K562 (cell line): ENCODE data around the gene UGT1A5.

ENCODE experiments used
- HCFC1 ChIP-seq: IDR thresholded peaks from 2 replicates; pipeline ENCODE4 v1.6.1; 2012; ENCODE audit warnings: low read depth, low read length, improper control_type of control experiment
- HIVEP1 ChIP-seq: fragments of 250-450 bp; sonication (Bioruptor Pico); IDR thresholded peaks from 2 replicates; pipeline ENCODE4 v1.4.0; 2020; ENCODE audit warnings: mild to moderate bottlenecking
- POLR2A ChIP-seq: fragments of 450-650 bp; conservative IDR thresholded peaks from 2 replicates; pipeline ENCODE4 v1.6.1; 2016
- SIRT6 ChIP-seq: IDR thresholded peaks from one replicate; pipeline ENCODE4 v1.6.1; 2012; ENCODE audit warnings: low read depth, mild to moderate bottlenecking, control low read depth, inconsistent platforms, low read length, moderate library complexity
- TGIF2 ChIP-seq: sonication (generic); formaldehyde crosslinking; IDR thresholded peaks from 2 replicates; pipeline ENCODE4 v1.8.1; 2022; ENCODE audit warnings: mild to moderate bottlenecking, missing genetic modification reagents, moderate library complexity
- USF2 ChIP-seq: sonication (generic); formaldehyde crosslinking; IDR thresholded peaks from 2 replicates; pipeline ENCODE4 v1.5.0; 2020; ENCODE audit warnings: missing genetic modification reagents
- ZNF274 ChIP-seq: IDR thresholded peaks from 2 replicates; pipeline ENCODE4 v1.6.1; 2011; ENCODE audit warnings: low read depth, mild to moderate bottlenecking, low read length, moderate library complexity, borderline replicate concordance
- ZNF316 ChIP-seq: fragments of 450-650 bp; IDR thresholded peaks from 2 replicates; pipeline ENCODE4 v1.6.1; 2016
- ZNF318 ChIP-seq, 2 experiments: fragments of 450-650 bp; IDR thresholded peaks; 2 replicates each; pipeline ENCODE4 v1.6.1; 2016; ENCODE audit warnings: mild to moderate bottlenecking in 2 of 2, borderline replicate concordance in 1 of 2, low read depth in 1 of 2, moderate library complexity in 1 of 2

- no peak for TF ChIP-seq ZNF316
- TF ChIP-seq TGIF2 (CRISPR knock-in tag): no peak
- no peak for TF ChIP-seq HIVEP1 (CRISPR knock-in tag)
- no peak for TF ChIP-seq ZNF318 (IDR thresholded peaks at IDR 0.05; ENCODE audit: borderline replicate concordance in 1 of 2, low read depth in 1 of 2)
- TF ChIP-seq POLR2A: no peak
- TF ChIP-seq SIRT6: no peak
- no peak for TF ChIP-seq USF2 (CRISPR knock-in tag)
- no peak for TF ChIP-seq ZNF274
- no peak for TF ChIP-seq HCFC1
Measured at GRCh38 chr2:233764264-233764663, 51.6 kb downstream of the UGT1A5 start.
